Lower leg skin (tissue), 3 donors: Measurements from ENCODE around the gene ISG20L2.

Source experiments
- CTCF ChIP-seq, 3 donors: fragments of 450-650 bp; IDR thresholded peaks; one replicate each; pipeline ENCODE4 v1.5.1; 2016; ENCODE audit warnings: antibody characterized with exemption in 3 of 3, mild to moderate bottlenecking in 3 of 3, moderate library complexity in 2 of 3
- POLR2A ChIP-seq, 2 donors: fragments of 450-650 bp; IDR thresholded peaks; one replicate each; pipeline ENCODE4 v1.6.1; 2016 to 2017; ENCODE audit warnings: antibody characterized with exemption in 2 of 2, mild to moderate bottlenecking in 1 of 2, moderate library complexity in 1 of 2

GRCh38 chr1:156741481-156741983 lies 13.0 kb upstream of the ISG20L2 start:
- no peak for TF ChIP-seq CTCF (IDR thresholded peaks at IDR 0.05)
- TF ChIP-seq POLR2A (IDR thresholded peaks at IDR 0.05), result no peak
